Measurements from ENCODE around the gene SMAP2.
A peak's percentile ranks its signal among the peaks of the same experiment; 100 is the strongest.

SMAP2 gene

GRCh38 chr1:40432644-40433390 lies 59.3 kb downstream of the SMAP2 start:
- DNase-seq (ENCODE audit: insufficient read length, low spot score): no peak
- TF ChIP-seq POU2F2 (IDR thresholded peaks at IDR 0.05; ENCODE audit: low read depth, low read length): no peak
- no peak for TF ChIP-seq SPI1 (IDR thresholded peaks at IDR 0.05; ENCODE audit: low read depth, low read length)
- TF ChIP-seq POLR2A (IDR thresholded peaks at IDR 0.05; ENCODE audit: low read depth, low read length): no peak
- no peak for TF ChIP-seq PAX5 (IDR thresholded peaks at IDR 0.05; ENCODE audit: insufficient read depth, low read length, severe bottlenecking)
- FAIRE-seq: no peak

- FAIRE-seq: no peak
- TF ChIP-seq PAX5 (IDR thresholded peaks at IDR 0.05; ENCODE audit: insufficient read depth, low read length, severe bottlenecking): no peak
- DNase-seq (ENCODE audit: insufficient read length, low spot score): no peak
Measured at GRCh38 chr1:40435471-40435870, 61.9 kb downstream of the SMAP2 start.

- FAIRE-seq: no peak
- DNase-seq (ENCODE audit: insufficient read length, low spot score): no peak
- TF ChIP-seq POU2F2 (IDR thresholded peaks at IDR 0.05; ENCODE audit: low read depth, low read length) (no peak), POLR2A (IDR thresholded peaks at IDR 0.05; ENCODE audit: low read depth, low read length) (no peak), PAX5 (IDR thresholded peaks at IDR 0.05; ENCODE audit: insufficient read depth, low read length, severe bottlenecking) (no peak), POLR2AphosphoS5 (IDR thresholded peaks at IDR 0.05; ENCODE audit: low read depth, low read length) (no peak), TAF1 (IDR thresholded peaks at IDR 0.05; ENCODE audit: low read depth, low read length) (no peak), SPI1 (IDR thresholded peaks at IDR 0.05; ENCODE audit: low read depth, low read length) (no peak)
Measured at GRCh38 chr1:40435876-40436275, 62.3 kb downstream of the SMAP2 start.

GRCh38 chr1:40438391-40439015 lies 65.0 kb downstream of the SMAP2 start:
- peak; percentile 16 for FAIRE-seq
- TF ChIP-seq POU2F2 (IDR thresholded peaks at IDR 0.05; ENCODE audit: low read depth, low read length): no peak
- TF ChIP-seq TAF1 (IDR thresholded peaks at IDR 0.05; ENCODE audit: low read depth, low read length): no peak
- TF ChIP-seq POLR2A (IDR thresholded peaks at IDR 0.05; ENCODE audit: low read depth, low read length): no peak
- no peak for TF ChIP-seq PAX5 (IDR thresholded peaks at IDR 0.05; ENCODE audit: insufficient read depth, low read length, severe bottlenecking)
- no peak for TF ChIP-seq POLR2AphosphoS5 (IDR thresholded peaks at IDR 0.05; ENCODE audit: low read depth, low read length)
- no peak for TF ChIP-seq SPI1 (IDR thresholded peaks at IDR 0.05; ENCODE audit: low read depth, low read length)
- DNase-seq (ENCODE audit: insufficient read length, low spot score): no peak

GRCh38 chr1:40439247-40439646 lies 65.7 kb downstream of the SMAP2 start:
- TF ChIP-seq POLR2AphosphoS5 (IDR thresholded peaks at IDR 0.05; ENCODE audit: low read depth, low read length) (no peak), POLR2A (IDR thresholded peaks at IDR 0.05; ENCODE audit: low read depth, low read length) (no peak), PAX5 (IDR thresholded peaks at IDR 0.05; ENCODE audit: insufficient read depth, low read length, severe bottlenecking) (no peak), TAF1 (IDR thresholded peaks at IDR 0.05; ENCODE audit: low read depth, low read length) (no peak), POU2F2 (IDR thresholded peaks at IDR 0.05; ENCODE audit: low read depth, low read length) (no peak), SPI1 (IDR thresholded peaks at IDR 0.05; ENCODE audit: low read depth, low read length) (no peak)
- DNase-seq (ENCODE audit: insufficient read length, low spot score) (no peak), FAIRE-seq (no peak)

GRCh38 chr1:40449684-40450494 lies 76.4 kb downstream of the SMAP2 start, which contains the start of gene ZFP69B:
Gene ZFP69B, plus strand, starts transcription at chr1:40450476. Its CDS starts 486 bp downstream, at chr1:40450962.
- TF ChIP-seq POLR2AphosphoS5 (IDR thresholded peaks at IDR 0.05; ENCODE audit: low read depth, low read length): peak; percentile 63; the same call in 1 of the 2 replicates
- no peak for TF ChIP-seq PAX5 (IDR thresholded peaks at IDR 0.05; ENCODE audit: insufficient read depth, low read length, severe bottlenecking)
- TF ChIP-seq POU2F2 (IDR thresholded peaks at IDR 0.05; ENCODE audit: low read depth, low read length): no peak
- TF ChIP-seq SPI1 (IDR thresholded peaks at IDR 0.05; ENCODE audit: low read depth, low read length): peak; percentile 20; the same call in 1 of the 2 replicates
- TF ChIP-seq TAF1 (IDR thresholded peaks at IDR 0.05; ENCODE audit: low read depth, low read length): peak; percentile 8; the same call in 1 of the 2 replicates
- peak; percentile 79 for TF ChIP-seq POLR2A (IDR thresholded peaks at IDR 0.05; ENCODE audit: low read depth, low read length)
- peak; percentile 93 for FAIRE-seq
- DNase-seq (ENCODE audit: insufficient read length, low spot score): peak; percentile 93

GRCh38 chr1:40450495-40451237 lies 77.1 kb downstream of the SMAP2 start:
- peak; percentile 61 for FAIRE-seq
- TF ChIP-seq PAX5 (IDR thresholded peaks at IDR 0.05; ENCODE audit: insufficient read depth, low read length, severe bottlenecking): no peak
- no peak for TF ChIP-seq POLR2AphosphoS5 (IDR thresholded peaks at IDR 0.05; ENCODE audit: low read depth, low read length)
- 0 out of 2 replicates have a peak, but pooled peaks have one; percentile 1 for TF ChIP-seq SPI1 (IDR thresholded peaks at IDR 0.05; ENCODE audit: low read depth, low read length)
- peak; percentile 39; the same call in 1 of the 2 replicates for TF ChIP-seq POU2F2 (IDR thresholded peaks at IDR 0.05; ENCODE audit: low read depth, low read length)
- DNase-seq (ENCODE audit: insufficient read length, low spot score): no peak

- no peak for FAIRE-seq
- no peak for TF ChIP-seq TAF1 (IDR thresholded peaks at IDR 0.05; ENCODE audit: low read depth, low read length)
- TF ChIP-seq POLR2A (IDR thresholded peaks at IDR 0.05; ENCODE audit: low read depth, low read length): no peak
- no peak for TF ChIP-seq SPI1 (IDR thresholded peaks at IDR 0.05; ENCODE audit: low read depth, low read length)
- no peak for TF ChIP-seq POLR2AphosphoS5 (IDR thresholded peaks at IDR 0.05; ENCODE audit: low read depth, low read length)
- no peak; the same call in 1 of the 2 replicates for TF ChIP-seq POU2F2 (IDR thresholded peaks at IDR 0.05; ENCODE audit: low read depth, low read length)
- TF ChIP-seq PAX5 (IDR thresholded peaks at IDR 0.05; ENCODE audit: insufficient read depth, low read length, severe bottlenecking): no peak
- DNase-seq (ENCODE audit: insufficient read length, low spot score): no peak
Measured at GRCh38 chr1:40451238-40451585, 77.7 kb downstream of the SMAP2 start.

- no peak for FAIRE-seq
- TF ChIP-seq POLR2A (IDR thresholded peaks at IDR 0.05; ENCODE audit: low read depth, low read length) (no peak), TAF1 (IDR thresholded peaks at IDR 0.05; ENCODE audit: low read depth, low read length) (no peak), PAX5 (IDR thresholded peaks at IDR 0.05; ENCODE audit: insufficient read depth, low read length, severe bottlenecking) (no peak), POU2F2 (IDR thresholded peaks at IDR 0.05; ENCODE audit: low read depth, low read length) (no peak), POLR2AphosphoS5 (IDR thresholded peaks at IDR 0.05; ENCODE audit: low read depth, low read length) (no peak), SPI1 (IDR thresholded peaks at IDR 0.05; ENCODE audit: low read depth, low read length) (no peak)
- no peak for DNase-seq (ENCODE audit: insufficient read length, low spot score)
Measured at GRCh38 chr1:40454873-40455272, 81.3 kb downstream of the SMAP2 start.
